Stimulated activated effector memory CD8-positive, alpha-beta T cell treated with anti-CD3 and anti-CD28 coated beads, Interleukin-12 subunit alpha, Interleukin-12 subunit beta, amount 100 ng/mL, for 72 hours (primary cell): ENCODE measurements around the gene S100G.
"Not testable (repeated sequence)": the region's sequence is repeated elsewhere in the genome, so short reads cannot be mapped to it uniquely, and the experiment has no call there.

Experiments used
- ATAC-seq: fragments of 150-1000 bp; cut with Tn5 transposase; 2 replicates; pipeline ENCODE4 v1.10.0; 2021
- DNase-seq, 2 donors: peaks; one replicate each; pipeline ENCODE4 v3.0.0; 2021 to 2022; ENCODE audit warnings: low spot score in 2 of 2
- H3K27ac Mint-ChIP-seq: one replicate; pipeline ENCODE4 v1.8.0; 2022; ENCODE audit warnings: mild to moderate bottlenecking, mixed read lengths
- H3K36me3 Mint-ChIP-seq: one replicate; pipeline ENCODE4 v1.8.0; 2022; ENCODE audit warnings: mild to moderate bottlenecking, mixed read lengths
- H3K4me1 Mint-ChIP-seq: one replicate; pipeline ENCODE4 v1.8.0; 2022; ENCODE audit warnings: mixed read lengths
- H3K4me3 Mint-ChIP-seq: one replicate; pipeline ENCODE4 v1.8.0; 2022; ENCODE audit warnings: mild to moderate bottlenecking, mixed read lengths
- H3K9me3 Mint-ChIP-seq: one replicate; pipeline ENCODE4 v1.8.0; 2022; ENCODE audit warnings: mixed read lengths

Gene S100G

DNA sequence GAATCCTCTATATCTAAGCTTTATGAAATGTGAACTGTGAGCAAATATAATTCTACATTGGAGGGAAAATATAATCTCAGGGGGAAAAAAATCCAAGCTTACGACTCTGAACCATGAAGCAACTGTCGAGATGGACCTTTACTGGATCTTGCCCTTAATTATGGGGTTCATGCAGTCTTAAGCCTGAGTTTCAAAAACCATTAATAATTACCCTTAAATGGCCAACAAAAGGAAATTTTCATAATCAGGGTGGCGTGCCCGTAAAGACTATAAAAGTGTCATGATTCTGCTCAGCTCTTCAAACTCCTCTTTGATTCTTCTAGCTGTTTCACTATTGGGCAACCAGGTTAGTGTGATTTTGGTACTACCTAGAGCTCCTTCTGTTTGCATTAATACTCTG is at the start of gene S100G:
S100G (plus strand) TSS at position 301 of the 400 bp plus-strand sequence. CDS start 849 bp downstream, outside the sequence.
- H3K4me1 Mint-ChIP-seq: no peaks in the 10 kb centered on the region
- DNase-seq (no peak), ATAC-seq (no peak)
- H3K4me3 Mint-ChIP-seq: no peak within 1 kb of the TSS
- no peaks in the 10 kb centered on the region for H3K36me3 Mint-ChIP-seq
- H3K9me3 Mint-ChIP-seq: no peaks in the 10 kb centered on the region
- no peak within 1 kb of the TSS for H3K27ac Mint-ChIP-seq

- Mint-ChIP-seq H3K36me3 (no peaks in the 10 kb centered on the region), H3K27ac (no peak overlapping the region)
Measured at GRCh38 chrX:16601885-16602284, 48.1 kb upstream of the S100G start.

GRCh38 chrX:16603235-16603634 is 46.7 kb upstream of the S100G start:
- not testable (repeated sequence) for H3K27ac Mint-ChIP-seq, H3K4me1 Mint-ChIP-seq, ATAC-seq, H3K36me3 Mint-ChIP-seq, H3K9me3 Mint-ChIP-seq, H3K4me3 Mint-ChIP-seq, DNase-seq

More at GRCh38 chrX:16601885-16602284, 48.1 kb upstream of the S100G start:
- Mint-ChIP-seq H3K4me1 (peaks cover 6% of the 10 kb centered on the region), H3K4me3 (no peak overlapping the region), H3K9me3 (no peaks in the 10 kb centered on the region)
- DNase-seq: no peak
- ATAC-seq: no peak

- H3K4me3 Mint-ChIP-seq: no peak overlapping the region
- ATAC-seq (no peak), DNase-seq (no peak)
- H3K36me3 Mint-ChIP-seq: no peaks in the 10 kb centered on the region
- no peak overlapping the region for H3K27ac Mint-ChIP-seq
- peaks cover 6% of the 10 kb centered on the region for H3K4me1 Mint-ChIP-seq
- no peaks in the 10 kb centered on the region for H3K9me3 Mint-ChIP-seq
Measured at GRCh38 chrX:16603822-16604221, 46.1 kb upstream of the S100G start.

DNA sequence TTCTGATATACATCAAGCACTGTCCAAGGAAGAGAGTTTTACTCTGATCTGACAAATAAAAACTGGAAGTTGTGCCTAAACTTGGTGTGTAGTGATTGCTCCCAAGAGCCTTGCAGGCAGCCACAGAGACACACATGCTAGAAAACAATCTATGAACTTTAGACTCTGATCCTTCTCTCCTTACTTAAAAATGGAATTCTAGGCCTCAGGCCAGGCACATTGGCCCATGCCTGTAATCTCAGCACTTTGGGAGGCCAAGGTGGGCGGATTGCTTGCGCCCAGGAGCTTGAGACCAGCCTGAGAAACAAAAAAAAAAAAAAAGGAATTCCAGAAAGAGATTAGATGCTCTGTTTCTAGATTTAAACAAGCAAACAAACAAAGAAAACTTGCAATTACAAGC is 45.6 kb upstream of the S100G start:
- no peak for ATAC-seq
- Mint-ChIP-seq H3K9me3 (no peaks in the 10 kb centered on the region), H3K36me3 (no peaks in the 10 kb centered on the region), H3K4me3 (no peak overlapping the region), H3K4me1 (peaks cover 6% of the 10 kb centered on the region), H3K27ac (no peak overlapping the region)
- DNase-seq: no peak

DNA sequence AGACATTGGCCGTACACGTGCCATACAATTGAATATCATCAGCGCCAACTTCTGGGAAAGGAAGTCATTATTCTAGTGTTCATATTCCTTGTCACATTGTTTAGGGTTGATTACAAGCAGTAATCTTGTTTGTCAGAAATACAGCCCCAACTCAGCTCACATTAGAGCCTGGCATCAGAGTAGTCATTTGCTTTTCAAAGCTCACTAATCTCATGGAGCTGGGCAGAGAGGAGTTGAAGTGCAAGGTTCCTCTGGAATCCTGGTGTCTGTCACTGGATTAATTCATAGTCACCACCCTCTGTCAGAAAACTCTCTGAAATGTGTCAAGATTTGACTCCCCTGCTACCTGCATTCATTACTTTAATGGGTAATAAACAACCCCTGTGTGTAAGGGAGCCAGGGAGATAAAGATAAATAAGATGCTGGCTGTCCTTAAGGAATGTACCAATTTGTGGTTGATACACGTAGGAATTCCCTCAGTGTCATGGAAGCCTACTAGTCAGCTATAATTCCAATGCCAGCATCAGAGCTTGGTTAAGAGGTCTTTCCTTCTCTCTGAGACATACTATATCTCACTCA is 43.7 kb upstream of the S100G start:
- Mint-ChIP-seq H3K4me1 (peaks cover 6% of the 10 kb centered on the region), H3K9me3 (no peaks in the 10 kb centered on the region), H3K27ac (no peak overlapping the region), H3K36me3 (no peaks in the 10 kb centered on the region), H3K4me3 (no peak overlapping the region)
- ATAC-seq: no peak
- no peak for DNase-seq

- Mint-ChIP-seq H3K36me3 (peaks cover 7% of the 10 kb centered on the region), H3K9me3 (no peaks in the 10 kb centered on the region), H3K27ac (no peak overlapping the region), H3K4me1 (no peaks in the 10 kb centered on the region), H3K4me3 (no peak overlapping the region)
- ATAC-seq: no peak
- DNase-seq: no peak
Measured at GRCh38 chrX:16610121-16610621, 39.8 kb upstream of the S100G start.

DNA sequence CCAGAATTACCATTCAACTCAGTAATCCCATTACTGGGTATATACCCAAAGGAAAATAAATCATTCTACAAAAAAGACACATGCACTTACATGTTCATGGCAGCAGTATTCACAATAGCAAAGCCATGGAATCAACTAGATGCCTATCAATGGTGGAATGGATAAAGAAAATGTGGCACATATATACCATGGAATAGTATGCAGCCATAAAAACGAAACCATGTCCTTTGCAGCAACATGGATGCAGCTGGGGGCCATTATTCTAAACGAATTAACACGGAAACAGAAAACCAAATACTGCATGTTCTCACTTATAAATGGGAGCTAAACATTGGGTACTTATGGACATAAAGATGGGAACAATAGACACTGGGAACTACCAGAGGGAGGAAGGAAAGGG is 39.3 kb upstream of the S100G start:
- not testable (repeated sequence) for H3K27ac Mint-ChIP-seq, H3K36me3 Mint-ChIP-seq, H3K4me3 Mint-ChIP-seq, DNase-seq, ATAC-seq, H3K9me3 Mint-ChIP-seq, H3K4me1 Mint-ChIP-seq

DNA sequence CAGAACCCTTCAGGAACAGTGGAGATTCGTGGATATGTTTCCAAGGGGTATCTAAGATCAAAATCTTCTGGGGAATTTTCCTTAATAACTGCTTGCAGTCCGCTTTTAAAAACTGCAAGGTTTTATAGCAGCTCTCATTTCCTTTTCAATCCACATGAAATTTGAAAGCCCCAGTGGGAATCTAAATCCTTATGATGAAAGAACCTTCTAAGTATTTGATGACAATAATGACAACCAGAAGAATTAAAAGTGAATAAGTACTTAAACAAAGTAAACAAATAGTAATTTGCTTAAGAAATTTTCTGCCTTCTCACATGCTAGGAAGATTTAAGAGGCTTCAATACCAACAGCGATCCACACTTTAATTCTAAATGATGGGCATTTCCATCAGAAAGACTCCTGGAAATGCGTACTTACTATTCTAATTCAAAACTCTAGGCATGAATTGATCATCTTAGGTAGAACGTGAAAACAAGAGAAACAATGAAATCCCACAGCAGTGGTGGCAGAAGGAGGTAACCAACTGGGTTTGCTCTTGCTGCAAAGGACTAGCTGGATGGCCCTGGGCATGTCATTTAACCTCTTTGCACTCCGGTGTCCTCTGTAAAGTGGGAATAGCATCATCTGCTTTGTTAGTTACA is 37.6 kb upstream of the S100G start:
- no peak overlapping the region for H3K27ac Mint-ChIP-seq
- no peaks in the 10 kb centered on the region for H3K4me1 Mint-ChIP-seq
- H3K36me3 Mint-ChIP-seq: peaks cover 7% of the 10 kb centered on the region
- no peaks in the 10 kb centered on the region for H3K9me3 Mint-ChIP-seq
- DNase-seq (no peak), ATAC-seq (no peak)
- no peak overlapping the region for H3K4me3 Mint-ChIP-seq

- no peak for DNase-seq
- H3K9me3 Mint-ChIP-seq: no peaks in the 10 kb centered on the region
- peaks cover 7% of the 10 kb centered on the region for H3K36me3 Mint-ChIP-seq
- no peak for ATAC-seq
- no peak overlapping the region for H3K4me3 Mint-ChIP-seq
- H3K4me1 Mint-ChIP-seq: no peaks in the 10 kb centered on the region
- H3K27ac Mint-ChIP-seq: no peak overlapping the region
Measured at GRCh38 chrX:16617382-16617781, 32.6 kb upstream of the S100G start.

DNA sequence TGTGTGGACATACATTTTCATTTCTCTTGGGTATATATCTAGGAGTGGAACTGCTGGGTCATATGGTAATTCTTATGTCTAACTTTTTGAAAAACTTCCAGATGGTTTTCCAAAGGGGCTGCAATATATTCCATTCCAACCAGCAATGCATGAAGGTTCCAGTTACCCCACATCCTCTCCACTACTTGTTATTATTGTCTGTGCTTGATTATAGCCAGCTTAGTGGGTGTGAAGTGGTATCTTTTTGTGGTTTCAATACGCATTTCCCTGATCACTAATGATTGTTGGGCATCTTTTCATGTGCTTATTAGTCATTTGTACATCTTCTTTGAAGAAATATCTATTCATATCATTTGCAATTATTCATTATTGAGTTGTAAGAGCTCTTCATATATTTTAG is 31.5 kb upstream of the S100G start:
- peaks cover 7% of the 10 kb centered on the region for H3K36me3 Mint-ChIP-seq
- no peaks in the 10 kb centered on the region for H3K9me3 Mint-ChIP-seq
- H3K4me3 Mint-ChIP-seq: no peak overlapping the region
- no peak for DNase-seq
- no peak for ATAC-seq
- H3K4me1 Mint-ChIP-seq: no peaks in the 10 kb centered on the region
- H3K27ac Mint-ChIP-seq: no peak overlapping the region

GRCh38 chrX:16619024-16619423 is 30.9 kb upstream of the S100G start:
- Mint-ChIP-seq H3K27ac (no peak overlapping the region), H3K4me1 (no peaks in the 10 kb centered on the region), H3K9me3 (no peaks in the 10 kb centered on the region), H3K36me3 (peaks cover 3% of the 10 kb centered on the region), H3K4me3 (no peak overlapping the region)
- ATAC-seq: no peak
- no peak for DNase-seq

DNA sequence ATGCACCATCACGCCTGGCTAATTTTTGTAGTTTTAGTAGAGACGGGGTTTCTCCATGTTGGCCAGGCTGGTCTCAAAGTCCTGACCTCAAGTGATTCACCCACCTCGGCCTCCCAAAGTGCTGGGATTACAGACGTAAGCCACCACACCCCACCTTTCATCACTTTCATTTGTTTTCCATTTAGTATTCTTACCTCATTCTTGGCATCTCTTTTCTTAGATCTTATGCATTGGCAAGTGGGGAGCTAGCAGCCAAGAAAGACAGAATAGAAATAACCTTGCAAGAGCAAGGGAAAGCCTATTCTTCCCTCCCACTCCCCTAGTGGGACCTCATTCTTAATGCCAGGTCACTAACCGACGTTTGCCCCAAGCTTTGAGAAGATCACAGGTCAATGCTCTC is 21.4 kb upstream of the S100G start:
- not testable (repeated sequence) for ATAC-seq, H3K36me3 Mint-ChIP-seq, H3K9me3 Mint-ChIP-seq, H3K4me3 Mint-ChIP-seq, H3K4me1 Mint-ChIP-seq, DNase-seq, H3K27ac Mint-ChIP-seq

GRCh38 chrX:16628946-16629595 is 20.9 kb upstream of the S100G start:
- no peak for ATAC-seq
- no peak overlapping the region for H3K4me3 Mint-ChIP-seq
- no peaks in the 10 kb centered on the region for H3K36me3 Mint-ChIP-seq
- no peak for DNase-seq
- H3K27ac Mint-ChIP-seq: no peak overlapping the region
- H3K4me1 Mint-ChIP-seq: no peaks in the 10 kb centered on the region
- H3K9me3 Mint-ChIP-seq: no peaks in the 10 kb centered on the region

GRCh38 chrX:16629909-16630308 is 20.0 kb upstream of the S100G start:
- H3K4me3 Mint-ChIP-seq: no peak overlapping the region
- H3K36me3 Mint-ChIP-seq: no peaks in the 10 kb centered on the region
- DNase-seq (no peak), ATAC-seq (no peak)
- H3K4me1 Mint-ChIP-seq: no peaks in the 10 kb centered on the region
- no peak overlapping the region for H3K27ac Mint-ChIP-seq
- no peaks in the 10 kb centered on the region for H3K9me3 Mint-ChIP-seq

DNA sequence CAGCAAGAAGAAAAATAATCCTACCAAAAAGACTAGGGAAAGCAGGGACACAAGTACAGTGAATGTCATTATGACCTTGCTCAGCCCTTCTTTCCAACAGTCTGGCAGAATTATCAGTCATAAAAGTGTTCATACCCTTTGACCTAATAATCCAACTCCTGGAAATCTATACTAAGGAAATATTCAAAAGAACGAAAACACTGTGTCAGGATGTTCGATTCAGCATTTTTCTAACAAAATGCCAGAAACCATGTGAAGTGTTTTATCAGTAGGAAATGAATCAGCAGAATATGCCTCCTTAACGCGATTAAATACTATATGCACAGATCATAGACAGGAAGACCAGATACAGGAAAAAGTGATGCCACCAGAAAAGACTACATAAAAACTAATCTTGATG is 16.2 kb upstream of the S100G start:
- no peak for DNase-seq
- H3K27ac Mint-ChIP-seq: no peak overlapping the region
- no peak overlapping the region for H3K4me3 Mint-ChIP-seq
- no peaks in the 10 kb centered on the region for H3K4me1 Mint-ChIP-seq
- H3K9me3 Mint-ChIP-seq: no peaks in the 10 kb centered on the region
- no peak for ATAC-seq
- H3K36me3 Mint-ChIP-seq: no peaks in the 10 kb centered on the region
